ENCODE data around the gene PBX1.
A peak's percentile ranks its signal among the peaks of the same experiment; 100 is the strongest.
"Not testable (repeated sequence)": the region's sequence is repeated elsewhere in the genome, so short reads cannot be mapped to it uniquely, and the experiment has no call there.

PBX1 gene

DNA sequence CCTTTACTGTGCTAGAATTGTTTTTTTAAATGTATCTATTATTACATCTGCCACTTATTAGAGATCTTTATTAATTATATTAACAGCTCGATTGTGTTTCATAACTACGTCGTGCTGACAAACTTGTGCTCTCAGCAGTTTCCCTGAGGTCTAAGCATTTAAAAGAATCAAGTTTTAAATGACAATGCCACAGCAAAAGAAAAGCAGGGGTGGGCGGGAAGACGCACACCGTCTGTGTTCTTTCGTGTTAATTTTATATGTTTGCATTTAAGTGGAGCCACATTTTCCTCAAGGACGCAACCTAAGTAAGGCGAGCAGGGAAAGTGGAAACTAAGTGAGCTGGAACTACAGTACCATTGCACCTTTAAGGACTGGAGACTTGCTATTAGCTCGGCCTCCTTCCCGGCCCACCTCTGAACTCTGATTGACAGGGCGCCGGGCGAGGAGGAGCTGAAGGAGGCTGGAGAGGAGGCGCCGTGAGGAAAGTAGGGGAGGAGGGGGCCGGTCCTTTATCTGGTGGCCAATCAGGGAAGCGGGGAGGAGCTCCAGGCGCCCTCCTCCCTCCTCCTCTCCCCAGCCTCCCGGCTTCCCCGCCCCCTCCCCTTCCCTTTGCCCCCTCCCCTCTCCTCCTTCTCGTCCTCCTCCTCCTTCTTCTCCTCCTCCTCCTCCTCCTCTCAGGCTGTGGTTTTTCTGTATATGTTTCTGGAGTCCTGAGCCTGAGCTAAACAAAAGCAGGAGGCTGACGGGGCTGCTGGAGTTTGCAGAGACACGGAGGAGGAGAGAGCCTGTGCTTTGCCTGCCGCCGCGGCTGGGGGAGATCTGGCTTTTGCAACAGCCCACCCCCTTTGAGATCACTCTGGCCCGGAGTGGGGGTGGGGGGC, at the start of gene PBX1:
PBX1 (plus strand) TSS at position 724 of the 881 bp plus-strand sequence.
- peak; percentile 48 to 52 for DNase-seq (ENCODE audit: low read depth in 2 of 2)

DNA sequence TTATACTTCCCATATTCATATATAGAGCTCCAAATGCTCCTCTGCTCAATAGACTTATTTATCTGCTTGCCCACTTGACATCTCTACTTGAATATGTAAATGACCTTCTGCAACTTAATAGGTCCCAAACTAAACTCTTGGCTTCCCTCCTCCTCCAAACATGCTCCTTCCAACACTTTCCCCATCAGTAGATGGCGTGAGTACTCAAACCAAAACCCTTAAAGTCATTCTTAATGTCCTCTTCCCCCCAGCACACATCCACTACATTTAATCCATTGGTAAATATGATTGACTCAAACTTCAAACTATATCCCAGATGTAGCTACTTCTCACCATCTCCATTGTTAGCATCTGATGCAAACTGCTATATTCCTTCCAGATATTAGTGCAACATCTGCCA, 48.5 kb upstream of the PBX1 start:
- no peak for DNase-seq (ENCODE audit: low read depth in 2 of 2)

DNA sequence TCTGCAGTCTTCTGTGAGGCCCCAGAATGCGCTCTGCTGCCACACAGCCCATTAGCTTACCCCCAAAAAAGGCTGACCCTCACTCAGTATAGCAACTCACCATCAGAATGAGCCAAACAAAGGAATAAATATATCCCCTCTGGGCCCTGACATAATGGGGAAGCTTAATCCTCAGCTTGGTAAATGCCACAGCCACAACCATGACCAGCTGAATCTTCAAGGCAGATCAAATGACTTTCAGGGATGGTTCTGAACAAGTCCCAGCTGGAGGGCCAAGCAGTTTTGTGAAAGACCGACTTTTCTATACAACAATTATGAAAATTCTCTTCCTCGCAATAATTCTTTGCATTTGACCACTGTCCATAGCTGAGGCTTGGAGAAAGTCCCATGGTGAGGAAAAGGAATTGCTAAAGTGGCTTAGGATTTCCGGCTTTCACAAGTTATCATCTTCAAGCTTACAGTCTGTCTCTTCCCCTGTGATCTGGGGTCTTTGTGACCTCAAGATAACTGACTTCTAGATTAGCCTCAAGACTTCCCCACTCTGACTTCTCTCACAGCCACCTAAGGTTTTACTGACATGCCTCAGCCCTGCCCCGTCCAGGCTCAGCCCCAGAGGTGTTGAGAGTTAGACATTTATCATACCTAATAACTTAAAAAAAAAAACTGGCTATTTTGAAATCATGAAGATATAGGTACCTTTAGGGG, 47.8 kb upstream of the PBX1 start:
- no peak for DNase-seq (ENCODE audit: low read depth in 2 of 2)

DNA sequence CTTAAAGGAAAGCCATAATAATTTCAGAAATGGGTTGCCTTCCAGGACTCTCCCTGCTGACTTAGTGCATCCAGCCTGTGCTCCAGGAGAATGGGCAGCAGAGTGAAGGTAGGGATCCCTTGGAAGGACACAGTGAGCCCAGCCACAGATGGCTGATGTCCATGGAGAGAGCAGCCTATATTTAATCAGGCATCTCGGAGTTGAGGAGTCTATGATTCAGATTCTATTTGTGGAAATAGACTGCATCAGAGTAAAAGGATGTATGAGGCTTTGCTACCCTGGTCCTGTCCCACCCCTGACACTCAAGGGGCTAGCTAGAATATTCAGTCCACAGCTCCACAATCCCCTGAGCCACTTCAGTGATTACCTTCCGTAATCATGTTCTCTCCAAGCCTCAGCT, 43.8 kb upstream of the PBX1 start:
- DNase-seq (ENCODE audit: low read depth in 2 of 2): no peak

DNA sequence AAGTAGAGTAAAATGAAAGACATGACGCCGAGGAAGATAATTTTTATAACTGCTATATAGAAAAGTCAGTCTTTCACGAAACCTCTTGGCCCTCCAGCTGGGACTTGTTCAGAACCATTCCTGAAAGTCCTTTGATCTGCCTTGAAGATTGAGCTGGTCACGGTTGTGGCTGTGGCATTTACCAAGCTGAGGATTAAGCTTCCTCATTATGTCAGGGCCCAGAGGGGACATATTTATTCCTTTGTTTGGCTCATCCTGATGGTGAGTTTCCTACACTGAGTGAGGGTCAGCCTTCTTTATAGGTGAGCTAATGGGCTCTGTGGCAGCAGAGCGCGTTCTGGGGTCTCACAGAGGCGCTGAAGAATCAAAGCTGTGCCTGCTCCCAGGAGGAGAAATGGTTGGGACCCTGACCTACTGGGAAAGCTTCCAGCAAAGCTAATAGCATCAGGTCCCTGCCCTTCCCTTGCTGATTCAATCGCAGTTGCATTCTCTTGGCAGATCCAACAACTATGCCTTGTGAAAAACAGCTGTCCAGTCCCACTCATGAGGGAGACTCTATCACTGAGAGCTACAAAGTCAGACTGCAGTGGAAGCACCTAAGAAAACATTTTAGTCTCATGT, 43.2 kb upstream of the PBX1 start:
- DNase-seq (ENCODE audit: low read depth in 2 of 2): no peak

DNA sequence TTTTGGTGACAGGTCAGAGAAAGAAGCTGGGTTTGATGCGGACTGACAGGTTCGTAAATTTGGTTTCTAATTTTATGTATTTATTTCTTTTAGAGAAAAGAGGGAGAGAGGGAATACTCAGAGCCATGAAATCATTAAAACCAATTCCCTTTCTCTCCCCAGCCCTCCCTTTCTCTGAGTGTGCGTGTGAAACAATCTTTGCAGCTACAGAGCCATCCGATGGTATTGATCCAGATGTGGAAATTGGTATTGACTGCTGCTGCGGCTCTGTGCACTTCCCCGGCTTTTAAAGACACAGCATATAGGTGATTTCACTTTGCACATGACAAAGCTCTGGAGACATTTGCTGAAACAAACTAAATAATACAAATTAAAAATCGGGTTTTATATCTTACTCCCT, 42.4 kb upstream of the PBX1 start:
- no peak for DNase-seq (ENCODE audit: low read depth in 2 of 2)

DNA sequence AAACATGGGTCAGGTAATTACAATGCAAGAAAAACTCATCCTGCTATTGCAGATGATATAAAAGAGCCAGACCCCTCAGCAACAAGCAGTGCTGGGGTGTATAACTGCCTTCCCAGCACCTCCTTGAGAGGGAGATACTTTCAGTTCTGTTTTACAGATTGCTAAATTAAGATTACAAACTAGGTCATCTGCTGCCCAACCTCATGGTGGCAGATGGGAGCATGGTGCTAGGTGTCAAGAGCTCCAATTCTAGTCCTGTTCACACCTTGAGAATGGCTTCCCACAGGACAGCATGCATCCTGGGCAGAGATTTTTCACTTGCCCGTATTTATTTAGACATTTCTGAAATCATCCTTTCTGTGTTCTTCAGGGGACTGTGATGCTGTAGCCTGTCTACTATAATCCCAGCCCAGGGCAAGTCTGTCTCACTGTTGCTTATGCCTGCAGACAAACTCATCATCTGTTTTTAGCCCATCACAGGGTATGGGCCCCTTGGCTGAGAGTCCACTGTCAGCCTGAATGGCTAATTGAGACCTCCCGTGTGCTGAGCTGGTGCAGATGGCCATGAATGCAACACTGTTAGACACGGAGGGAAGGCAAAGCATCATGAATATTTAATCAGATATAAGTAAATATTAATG, 40.2 kb upstream of the PBX1 start:
- DNase-seq (ENCODE audit: low read depth in 2 of 2): no peak

DNA sequence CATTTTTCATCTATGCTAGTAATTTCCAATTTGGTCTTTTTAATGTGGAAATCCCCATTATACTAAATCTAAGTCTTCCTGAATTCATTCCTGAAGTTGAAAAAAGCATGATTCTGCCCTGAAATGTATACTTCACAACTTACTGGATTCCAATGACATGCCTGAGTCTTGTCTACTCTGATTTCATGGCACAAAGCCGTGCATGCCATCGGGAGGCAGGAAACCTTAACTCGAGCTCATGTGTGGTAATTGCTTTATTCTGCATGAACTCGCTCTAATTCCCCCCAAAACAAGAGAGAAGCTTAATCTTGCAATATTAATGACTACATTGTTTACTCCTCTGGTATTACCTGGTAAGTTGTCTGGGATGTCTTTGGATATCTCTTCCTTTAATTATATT, 39.6 kb upstream of the PBX1 start:
- no peak for DNase-seq (ENCODE audit: low read depth in 2 of 2)

DNA sequence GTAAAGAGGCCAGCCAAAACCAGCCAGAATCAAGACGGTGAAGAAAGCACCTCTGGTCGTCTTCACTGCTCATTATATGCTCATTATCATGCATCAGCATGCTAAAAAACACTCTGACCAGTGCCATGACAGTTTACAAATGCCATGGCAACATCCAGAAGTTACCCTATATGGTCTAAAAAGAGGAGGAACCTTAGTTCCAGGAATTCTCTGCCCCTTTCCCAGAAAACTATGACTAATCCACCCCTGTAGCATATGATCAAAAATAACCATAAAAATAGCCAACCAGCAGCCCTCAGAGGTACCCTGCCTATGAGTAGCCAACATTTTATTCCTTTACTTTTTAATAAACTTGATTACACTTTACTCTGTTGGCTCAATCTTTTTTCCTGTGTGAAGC, 34.2 kb upstream of the PBX1 start:
- no peak for DNase-seq (ENCODE audit: low read depth in 2 of 2)

DNA sequence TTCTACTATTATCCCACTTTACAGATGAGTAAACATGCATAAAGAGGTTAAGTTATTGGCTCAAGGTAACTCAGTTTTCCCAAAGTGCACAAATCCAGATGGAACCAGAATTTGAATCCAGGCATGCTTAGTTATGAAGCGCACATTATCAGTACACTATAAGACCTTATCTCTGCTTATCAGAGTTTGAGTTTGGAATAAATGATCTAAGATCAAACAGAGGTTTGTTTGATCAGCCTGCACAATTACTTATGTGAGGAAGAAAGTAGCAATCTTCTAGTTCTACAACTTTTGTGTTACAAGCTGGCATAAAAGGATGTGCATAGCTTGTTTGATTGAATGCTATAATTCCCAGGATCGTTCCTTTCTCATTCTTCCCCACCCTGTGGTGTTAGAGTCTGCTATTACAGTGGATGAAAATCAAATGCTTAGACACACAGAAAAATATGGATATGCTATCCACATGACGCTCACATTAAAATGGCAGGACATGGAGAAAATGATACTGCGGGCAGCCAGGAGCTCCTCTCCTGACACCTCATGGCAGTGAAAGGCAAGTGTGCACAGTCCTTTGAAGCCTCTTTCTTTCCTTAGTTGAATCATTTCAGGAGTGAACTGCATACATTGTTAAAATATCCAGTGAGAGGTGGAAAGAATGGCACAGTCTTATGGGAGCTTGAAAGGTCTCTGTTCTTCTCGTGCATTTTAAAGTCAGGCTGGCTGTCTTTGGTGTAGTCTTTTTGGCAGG, 23.9 kb upstream of the PBX1 start:
- no peak for DNase-seq (ENCODE audit: low read depth in 2 of 2)

DNA sequence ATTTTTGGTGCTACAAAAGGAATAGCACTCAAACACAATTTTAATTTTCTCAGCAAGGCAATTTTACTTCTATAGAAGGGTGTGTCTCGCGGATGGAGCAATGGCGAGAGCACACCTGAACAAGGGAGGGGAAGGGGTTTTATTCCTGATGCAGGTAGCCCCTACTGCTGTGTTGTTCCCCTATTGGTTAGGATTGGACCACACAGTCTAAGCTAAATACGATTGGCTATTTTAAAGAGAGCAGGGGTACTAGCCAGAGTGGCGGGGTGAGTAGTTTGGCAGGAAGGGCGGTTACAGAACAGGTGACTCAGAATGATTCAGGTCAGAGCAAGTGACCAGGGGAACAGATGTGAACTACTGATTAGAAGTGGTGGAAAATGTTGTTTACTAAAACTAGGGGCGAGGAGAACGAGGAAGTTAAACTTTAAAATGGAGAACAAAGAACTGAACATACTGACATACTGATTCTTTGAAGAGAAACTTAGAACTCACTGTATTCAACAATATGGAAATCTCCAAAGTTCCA, 6.5 kb upstream of the PBX1 start:
- not testable (repeated sequence) for DNase-seq (ENCODE audit: low read depth in 2 of 2)

DNA sequence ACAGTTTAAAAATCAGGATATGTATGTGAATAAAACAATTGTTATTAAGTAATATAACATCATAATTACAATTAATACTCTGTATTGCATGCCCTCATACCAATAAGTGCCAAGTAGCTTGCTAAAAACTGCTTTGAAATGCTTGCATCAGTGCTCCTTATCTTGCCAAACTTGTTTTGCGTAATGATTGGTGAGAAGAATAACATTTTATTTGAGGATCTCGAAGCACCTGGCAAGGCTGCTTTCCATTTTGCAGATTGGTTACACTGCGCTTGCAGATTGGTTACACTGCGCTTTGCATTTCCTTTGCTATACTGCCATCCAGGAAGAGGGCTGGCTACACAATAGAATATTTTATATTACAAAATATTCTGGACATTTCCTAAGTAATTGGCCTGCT, 1.7 kb upstream of the PBX1 start:
- no peak for DNase-seq (ENCODE audit: low read depth in 2 of 2)

DNA sequence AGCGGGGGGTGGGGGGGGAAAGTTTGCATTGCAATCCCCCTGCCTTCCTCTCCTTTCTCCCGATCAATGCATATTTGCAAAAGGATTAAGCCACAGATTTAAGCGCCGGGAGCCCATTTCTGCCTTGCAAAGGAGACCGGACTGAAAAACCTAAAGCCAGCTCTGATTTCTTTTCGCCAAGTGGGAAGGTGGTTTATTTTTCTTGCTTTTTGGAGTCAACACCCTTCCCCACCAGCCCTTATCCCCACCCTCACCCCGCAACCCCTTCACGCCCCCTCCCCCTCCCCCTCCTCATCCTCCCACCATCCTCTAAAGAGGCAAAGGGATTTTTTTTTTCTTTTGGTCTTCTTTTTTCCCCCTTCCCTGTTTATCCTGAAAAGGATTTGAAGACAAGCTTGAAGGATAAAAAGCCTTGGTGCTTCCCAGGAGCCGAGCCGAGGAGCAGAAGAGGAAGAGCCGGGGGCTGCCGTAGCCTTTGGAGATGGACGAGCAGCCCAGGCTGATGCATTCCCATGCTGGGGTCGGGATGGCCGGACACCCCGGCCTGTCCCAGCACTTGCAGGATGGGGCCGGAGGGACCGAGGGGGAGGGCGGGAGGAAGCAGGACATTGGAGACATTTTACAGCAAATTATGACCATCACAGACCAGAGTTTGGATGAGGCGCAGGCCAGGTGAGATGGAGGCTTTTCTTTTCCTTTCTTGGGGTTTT, 513 bp downstream of the PBX1 start:
- no peak for DNase-seq (ENCODE audit: low read depth in 2 of 2)

DNA sequence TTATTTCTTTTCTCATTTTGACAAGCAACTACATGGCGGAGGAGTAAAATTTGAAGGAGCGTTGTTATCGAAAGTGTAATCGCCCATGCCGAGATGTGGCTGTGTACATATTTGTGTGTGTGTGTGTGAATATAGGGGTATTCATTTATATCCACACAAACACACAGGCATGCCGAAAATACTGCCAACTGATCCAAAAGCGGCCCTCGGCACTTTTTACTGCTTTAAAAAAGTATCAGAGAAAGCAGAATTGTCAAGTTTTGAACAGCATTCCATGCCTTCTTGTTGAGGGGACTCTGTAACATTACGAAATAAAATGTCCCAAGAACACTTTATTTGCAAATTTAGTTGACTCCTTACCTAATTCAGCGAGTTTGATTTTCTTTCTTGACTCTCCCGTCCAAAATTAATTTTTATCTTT, 1.1 kb downstream of the PBX1 start:
- DNase-seq (ENCODE audit: low read depth in 2 of 2): no peak

DNA sequence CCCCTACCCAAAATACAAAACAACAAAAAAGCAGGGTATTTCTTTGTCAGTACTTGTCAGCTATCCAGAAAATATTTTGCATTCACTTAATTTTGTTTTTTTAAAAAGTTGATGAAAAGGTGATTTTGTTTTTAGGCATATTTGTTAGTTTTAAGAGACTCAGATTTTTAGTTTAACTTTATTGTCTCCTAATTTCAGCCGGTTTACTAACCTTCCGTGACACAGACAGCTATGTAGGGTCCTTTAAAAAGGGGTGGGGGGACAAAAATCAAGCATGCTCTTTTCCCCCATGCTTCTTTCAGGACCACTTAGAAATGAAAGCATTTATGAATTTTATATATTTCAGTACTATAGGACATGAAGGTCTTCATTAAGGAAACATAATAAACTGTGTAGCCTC, 1.6 kb downstream of the PBX1 start:
- no peak for DNase-seq (ENCODE audit: low read depth in 2 of 2)

DNA sequence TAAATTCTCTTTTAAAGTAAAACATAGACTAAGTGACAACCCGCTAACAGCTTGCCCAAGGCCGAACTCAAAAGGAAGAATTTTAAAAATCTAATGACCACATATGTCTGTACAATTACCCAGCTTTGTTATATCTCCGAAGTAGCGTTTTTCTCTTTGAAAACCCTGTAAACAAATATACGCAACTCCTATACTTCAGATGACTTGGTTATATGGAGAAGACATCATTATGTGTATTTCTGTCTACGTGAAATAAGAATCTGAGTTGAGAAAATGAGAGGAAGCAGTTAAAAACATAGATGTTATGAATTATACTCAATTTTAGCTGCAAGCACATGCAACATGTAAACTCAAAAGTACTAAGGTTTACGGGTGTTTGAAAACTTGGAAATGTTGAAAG, 2.0 kb downstream of the PBX1 start:
- no peak for DNase-seq (ENCODE audit: low read depth in 2 of 2)

DNA sequence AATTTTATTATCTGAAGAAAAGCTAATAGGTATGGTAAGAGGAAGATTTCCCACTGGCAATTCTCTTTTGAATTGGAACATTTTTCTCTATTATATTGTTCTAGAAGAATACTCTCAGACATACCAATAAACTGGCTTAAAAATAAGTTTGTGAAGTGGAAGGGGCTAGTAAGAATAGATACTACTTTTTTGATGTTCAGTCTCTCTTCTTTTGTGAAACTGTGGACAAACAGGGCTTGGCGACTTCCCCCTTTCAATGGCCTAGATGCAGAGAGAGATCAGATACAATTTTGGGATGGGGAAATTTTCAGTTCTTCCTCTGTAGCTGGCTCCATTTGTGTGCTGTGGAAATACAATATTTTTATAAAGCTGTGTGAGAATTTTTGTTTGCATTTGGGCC, 2.5 kb downstream of the PBX1 start:
- DNase-seq (ENCODE audit: low read depth in 2 of 2): no peak

DNA sequence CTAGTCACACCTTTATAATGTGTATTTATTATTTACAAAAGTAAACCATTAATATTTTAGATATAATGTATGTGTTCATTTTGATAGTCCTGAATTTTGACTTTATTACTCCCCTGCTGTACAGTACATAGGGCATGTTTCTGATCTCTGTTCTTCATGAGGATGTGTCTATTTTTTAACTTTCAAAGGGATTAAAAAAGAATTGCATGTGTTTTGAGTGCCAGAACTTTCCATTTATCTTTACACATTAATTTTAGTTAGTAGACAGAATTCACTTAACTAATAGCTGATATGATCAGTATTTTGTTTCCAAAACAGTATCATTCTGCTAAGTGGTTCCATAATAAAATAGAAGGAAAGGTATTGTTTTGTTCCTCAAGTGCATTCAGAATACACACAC, 3.1 kb downstream of the PBX1 start:
- no peak for DNase-seq (ENCODE audit: low read depth in 2 of 2)

DNA sequence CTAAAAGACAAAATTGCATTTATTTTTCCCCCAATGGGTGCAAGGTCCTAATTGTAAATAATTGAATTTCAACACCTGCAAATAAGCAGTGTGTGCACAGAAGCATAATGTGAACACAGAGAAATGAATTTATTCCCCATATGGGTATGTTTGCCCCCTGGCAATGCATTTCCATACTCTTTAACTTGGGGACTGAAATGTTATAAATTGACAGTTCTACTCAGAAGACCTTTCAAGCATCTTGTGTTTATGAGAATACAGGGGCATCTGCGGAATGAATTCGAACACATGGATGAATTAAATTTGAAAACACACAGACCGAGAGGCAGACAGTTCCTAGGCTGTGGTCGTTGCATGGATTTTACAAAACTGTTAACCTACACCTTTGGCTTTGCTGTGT, 3.5 kb downstream of the PBX1 start:
- DNase-seq (ENCODE audit: low read depth in 2 of 2): no peak

DNA sequence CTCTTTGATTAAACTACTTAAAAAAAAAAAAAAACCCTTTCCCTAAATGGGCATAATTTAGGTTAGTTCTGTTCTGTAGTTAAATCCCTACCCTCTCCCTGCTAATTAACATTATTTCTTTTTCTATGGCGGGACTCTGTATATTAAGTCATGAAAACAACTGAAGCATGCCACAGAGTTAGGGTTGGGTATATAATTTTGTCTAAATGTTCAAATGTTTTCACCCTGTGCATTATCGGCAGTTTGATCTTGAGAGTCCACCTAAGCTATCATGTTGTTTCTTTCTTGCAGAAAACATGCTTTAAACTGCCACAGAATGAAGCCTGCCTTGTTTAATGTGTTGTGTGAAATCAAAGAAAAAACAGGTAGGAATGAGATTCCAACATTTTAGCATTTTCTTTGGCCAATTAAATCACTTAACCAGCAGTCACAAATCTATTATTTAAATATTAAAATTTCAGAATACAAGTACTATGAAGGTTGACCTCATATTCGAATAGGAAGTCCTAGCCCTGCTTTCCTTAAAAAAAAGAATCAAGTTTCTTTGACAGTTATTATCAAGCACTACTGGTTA, 4.0 kb downstream of the PBX1 start:
- no peak for DNase-seq (ENCODE audit: low read depth in 2 of 2)
